Neutrophil (primary cell): ENCODE data around the gene CACNA1F.

Experiments
- H3K27ac ChIP-seq: fragments of 200-600 bp; sonication (generic); 2 replicates; pipeline ENCODE4 v1.5.1; 2016; ENCODE audit warnings: mild to moderate bottlenecking, moderate library complexity
- H3K27me3 ChIP-seq: fragments of 200-600 bp; sonication (generic); 2 replicates; pipeline ENCODE4 v1.6.0; 2016; ENCODE audit warnings: mild to moderate bottlenecking
- H3K36me3 ChIP-seq: fragments of 200-600 bp; sonication (generic); 2 replicates; pipeline ENCODE4 v1.5.1; 2017
- H3K4me1 ChIP-seq, 2 experiments: fragments of 200-600 bp in 1 of 2; sonication (generic) in 1 of 2; 1 replicate in 1 of 2; 2 replicates in 1 of 2; pipeline versions ENCODE4 v1.5.1 to v1.6.1; 2013 to 2016; ENCODE audit warnings: low read depth in 1 of 2, low read length in 1 of 2, mild to moderate bottlenecking in 1 of 2, moderate library complexity in 1 of 2; ENCODE audit not compliant: control insufficient read depth in 1 of 2, insufficient read depth in 1 of 2
- H3K4me3 ChIP-seq, 2 experiments: fragments of 200-600 bp in 1 of 2; sonication (generic) in 1 of 2; 1 replicate in 1 of 2; 2 replicates in 1 of 2; pipeline ENCODE4 v1.5.1; 2013 to 2016; ENCODE audit warnings: low read depth in 1 of 2, low read length in 1 of 2, mild to moderate bottlenecking in 1 of 2, moderate library complexity in 1 of 2
- H3K9me3 ChIP-seq: fragments of 200-600 bp; sonication (generic); 2 replicates; pipeline ENCODE4 v1.5.1; 2016
- CTCF ChIP-seq: fragments of 200-600 bp; sonication (generic); IDR thresholded peaks from 2 replicates; pipeline ENCODE4 v1.5.1; 2016; ENCODE audit warnings: antibody characterized with exemption

Gene CACNA1F

GRCh38 chrX:49162620-49163019 is 70.5 kb downstream of the CACNA1F start, which contains the start of gene MAGIX:
Gene MAGIX, plus strand, starts transcription at chrX:49162758. Its CDS starts 132 bp downstream, at chrX:49162890.
- H3K27me3 ChIP-seq, result no peaks in the 10 kb centered on the region
- H3K4me1 ChIP-seq, result peaks cover 25 to 26% of the 10 kb centered on the region in 2 experiments
- no peak for TF ChIP-seq CTCF
- no peaks in the 10 kb centered on the region for H3K9me3 ChIP-seq
- H3K36me3 ChIP-seq, result no peaks in the 10 kb centered on the region
- peak within 1 kb of the TSS; percentile 62 for H3K4me3 ChIP-seq
- peak within 1 kb of the TSS; percentile 99 for H3K27ac ChIP-seq

GRCh38 chrX:49161632-49162031 is 71.5 kb downstream of the CACNA1F start:
- Histone ChIP-seq H3K36me3 (no peaks in the 10 kb centered on the region), H3K4me1 (peaks cover 21 to 22% of the 10 kb centered on the region in 2 experiments), H3K9me3 (no peaks in the 10 kb centered on the region), H3K27ac (no peak overlapping the region), H3K27me3 (no peaks in the 10 kb centered on the region), H3K4me3 (no peak overlapping the region)
- no peak for TF ChIP-seq CTCF

- no peak for TF ChIP-seq CTCF
- no peak overlapping the region for H3K27ac ChIP-seq
- H3K4me3 ChIP-seq, result no peak overlapping the region
- H3K36me3 ChIP-seq, result no peaks in the 10 kb centered on the region
- H3K4me1 ChIP-seq, result peaks cover 19 to 21% of the 10 kb centered on the region in 2 experiments
- H3K27me3 ChIP-seq, result no peaks in the 10 kb centered on the region
- no peaks in the 10 kb centered on the region for H3K9me3 ChIP-seq
Measured at GRCh38 chrX:49160908-49161307, 72.2 kb downstream of the CACNA1F start.

- no peaks in the 10 kb centered on the region for H3K27me3 ChIP-seq
- TF ChIP-seq CTCF, result no peak
- H3K27ac ChIP-seq, result no peak overlapping the region
- peaks cover 9 to 11% of the 10 kb centered on the region in 2 experiments for H3K4me1 ChIP-seq
- H3K36me3 ChIP-seq, result no peaks in the 10 kb centered on the region
- no peak overlapping the region for H3K4me3 ChIP-seq
- H3K9me3 ChIP-seq, result no peaks in the 10 kb centered on the region
Measured at GRCh38 chrX:49157194-49157593, 75.9 kb downstream of the CACNA1F start.

GRCh38 chrX:49155900-49156837 is 77.0 kb downstream of the CACNA1F start:
- Histone ChIP-seq H3K27ac (peak overlapping the region; percentile 90), H3K9me3 (no peaks in the 10 kb centered on the region), H3K27me3 (no peaks in the 10 kb centered on the region), H3K4me1 (peaks cover 9 to 11% of the 10 kb centered on the region in 2 experiments), H3K4me3 (peak overlapping the region; percentile 67 to 72), H3K36me3 (no peaks in the 10 kb centered on the region)
- peak; percentile 91 for TF ChIP-seq CTCF
